CD4-positive, alpha-beta T cell treated with Interleukin-12 subunit alpha and Interleukin-12 subunit beta, for 1 hour (primary cell): ENCODE measurements around the gene AEN.

Experiments used
- DNase-seq: peaks from one replicate; pipeline ENCODE4 v3.0.0-alpha.2; 2020

Gene AEN, protein sequence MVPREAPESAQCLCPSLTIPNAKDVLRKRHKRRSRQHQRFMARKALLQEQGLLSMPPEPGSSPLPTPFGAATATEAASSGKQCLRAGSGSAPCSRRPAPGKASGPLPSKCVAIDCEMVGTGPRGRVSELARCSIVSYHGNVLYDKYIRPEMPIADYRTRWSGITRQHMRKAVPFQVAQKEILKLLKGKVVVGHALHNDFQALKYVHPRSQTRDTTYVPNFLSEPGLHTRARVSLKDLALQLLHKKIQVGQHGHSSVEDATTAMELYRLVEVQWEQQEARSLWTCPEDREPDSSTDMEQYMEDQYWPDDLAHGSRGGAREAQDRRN

GRCh38 chr15:88620995-88621772 lies at the start of gene AEN:
Gene AEN, plus strand, starts transcription at chr15:88621340. Its CDS starts 4,870 bp downstream, at chr15:88626210.
- peak; percentile 97 for DNase-seq

- no peak for DNase-seq
Measured at GRCh38 chr15:88571852-88572259, 49.3 kb upstream of the AEN start.

- DNase-seq: no peak
Measured at GRCh38 chr15:88574077-88574476, 47.1 kb upstream of the AEN start.

DNA sequence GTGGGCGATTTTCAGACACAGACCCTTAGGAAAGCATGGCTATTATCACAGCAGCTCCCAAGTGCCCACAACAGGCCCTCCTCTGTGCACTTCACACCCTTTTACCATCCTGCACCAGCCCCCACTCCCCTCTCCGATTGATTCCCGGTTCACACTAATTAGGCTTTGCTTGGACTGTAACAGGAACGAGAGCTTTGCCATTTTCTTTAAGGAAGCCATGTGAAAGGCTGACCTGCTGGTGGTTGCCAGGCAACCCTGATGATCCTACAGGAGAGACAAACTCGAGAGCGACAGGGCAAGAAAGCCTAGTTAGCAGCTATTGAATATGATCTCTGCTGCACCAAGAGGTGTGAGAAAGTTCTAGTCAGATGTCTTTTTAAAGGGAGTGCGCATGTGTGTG lies 46.5 kb upstream of the AEN start:
- no peak for DNase-seq

GRCh38 chr15:88579322-88579721 lies 41.8 kb upstream of the AEN start:
- no peak for DNase-seq

GRCh38 chr15:88580532-88580931 lies 40.6 kb upstream of the AEN start:
- DNase-seq: no peak

DNA sequence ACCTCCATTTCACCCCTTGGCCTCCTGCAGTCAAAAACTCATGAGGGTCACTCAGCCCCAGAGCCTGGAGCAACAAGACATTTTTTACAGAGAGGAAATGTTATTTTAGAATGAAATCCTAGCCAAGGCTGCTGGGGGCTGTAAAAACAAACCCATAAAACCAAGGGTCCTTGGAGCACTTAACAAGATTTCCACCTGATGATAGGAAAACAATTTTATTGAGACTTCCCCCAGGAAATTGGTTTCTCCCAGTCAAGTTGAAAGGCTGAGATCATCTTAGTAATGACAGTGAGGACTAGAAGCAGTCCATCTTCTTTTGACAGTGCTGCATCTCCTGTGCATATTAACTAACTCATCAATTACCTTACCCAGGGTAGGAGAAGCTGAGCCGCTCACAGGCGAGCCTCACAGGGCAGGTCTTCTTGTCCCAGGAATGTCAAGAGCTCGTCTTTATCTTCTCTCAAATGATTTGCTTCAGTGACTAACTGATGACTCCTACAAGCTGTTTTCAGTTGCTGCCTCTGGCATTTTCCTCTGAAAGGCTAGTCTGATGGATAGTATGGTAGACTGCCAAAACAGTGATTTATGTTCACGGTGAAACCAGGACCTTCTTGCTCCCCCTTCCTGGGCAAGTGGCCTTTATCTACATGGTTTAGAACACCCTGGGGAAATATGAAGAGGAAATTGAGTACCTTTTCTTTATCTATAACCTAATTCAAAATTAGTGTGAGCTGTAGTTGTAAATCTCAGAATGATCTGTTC lies 34.6 kb upstream of the AEN start:
- no peak for DNase-seq

DNA sequence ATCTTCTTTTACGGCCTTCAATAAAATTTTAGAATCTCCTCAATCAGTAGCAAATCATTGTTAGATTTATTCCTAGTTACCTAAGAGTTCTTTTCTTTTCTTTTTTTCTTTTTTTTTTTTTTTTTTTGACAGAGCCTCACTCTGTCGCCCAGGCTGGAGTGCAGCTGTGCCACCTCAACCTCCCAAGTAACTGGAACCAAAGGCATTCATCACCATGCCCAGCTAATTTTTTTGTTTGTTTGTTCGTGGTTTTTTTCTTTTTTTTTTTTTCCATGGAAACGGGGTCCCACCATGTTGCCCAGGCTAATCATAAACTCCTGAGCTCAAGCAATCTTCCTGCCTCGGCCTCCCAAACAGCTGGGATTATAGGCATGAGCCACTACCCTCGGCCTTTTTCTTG lies 30.4 kb upstream of the AEN start:
- DNase-seq: no peak

- no peak for DNase-seq
Measured at GRCh38 chr15:88591384-88591783, 29.8 kb upstream of the AEN start.

DNA sequence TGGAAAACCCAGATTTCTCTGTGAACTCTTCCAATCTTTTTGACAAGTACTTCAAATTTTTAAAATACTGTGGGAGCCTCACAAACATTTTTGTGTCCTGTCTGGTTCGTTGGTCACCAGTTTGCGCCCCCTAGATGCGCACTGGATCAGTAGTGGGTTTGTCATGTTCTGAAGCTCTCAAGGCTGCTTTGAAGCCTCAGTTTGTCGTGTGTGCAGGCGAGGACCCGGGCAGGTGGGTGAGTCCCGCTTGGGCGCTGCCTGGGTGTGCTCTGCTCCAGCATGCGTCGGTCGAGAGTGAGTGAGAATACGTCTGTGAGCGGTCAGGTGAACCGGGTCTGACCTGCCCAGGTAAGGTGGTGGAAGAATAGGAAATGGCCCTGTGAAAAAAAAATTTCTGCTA lies 17.3 kb upstream of the AEN start:
- no peak for DNase-seq

- no peak for DNase-seq
Measured at GRCh38 chr15:88604381-88605188, 16.6 kb upstream of the AEN start.

GRCh38 chr15:88605189-88606069 lies 15.7 kb upstream of the AEN start:
- DNase-seq: no peak

- DNase-seq: no peak
Measured at GRCh38 chr15:88606070-88606794, 14.9 kb upstream of the AEN start.

GRCh38 chr15:88607951-88608350 lies 13.2 kb upstream of the AEN start:
- no peak for DNase-seq

DNA sequence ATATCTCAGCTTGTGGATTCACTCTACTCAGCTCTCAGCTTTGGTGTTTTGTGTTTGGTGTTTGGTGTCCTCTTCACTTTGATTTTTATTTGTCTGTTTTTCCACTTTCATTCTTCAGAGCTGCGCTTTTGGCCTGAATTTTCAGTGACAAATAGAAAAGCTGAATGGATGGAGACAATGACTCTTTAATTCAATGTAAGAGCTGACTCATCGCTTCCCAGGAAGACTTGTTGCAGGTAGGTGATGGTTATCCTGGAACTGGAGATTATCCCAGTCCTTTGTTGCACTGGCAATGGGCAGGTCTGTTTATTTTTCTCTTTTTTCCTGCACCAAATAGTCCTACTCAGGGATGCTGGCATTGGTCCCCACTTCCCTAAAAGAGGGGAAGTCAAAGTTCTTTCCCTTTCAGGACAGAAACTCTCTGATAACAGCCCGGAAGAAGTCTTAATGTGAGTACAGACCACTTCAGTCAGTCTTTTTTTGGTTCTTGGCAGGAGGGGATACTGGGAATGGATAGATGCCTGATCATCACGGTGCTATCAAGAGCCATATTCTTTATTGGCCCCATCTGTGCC lies 12.4 kb upstream of the AEN start:
- DNase-seq: no peak

DNA sequence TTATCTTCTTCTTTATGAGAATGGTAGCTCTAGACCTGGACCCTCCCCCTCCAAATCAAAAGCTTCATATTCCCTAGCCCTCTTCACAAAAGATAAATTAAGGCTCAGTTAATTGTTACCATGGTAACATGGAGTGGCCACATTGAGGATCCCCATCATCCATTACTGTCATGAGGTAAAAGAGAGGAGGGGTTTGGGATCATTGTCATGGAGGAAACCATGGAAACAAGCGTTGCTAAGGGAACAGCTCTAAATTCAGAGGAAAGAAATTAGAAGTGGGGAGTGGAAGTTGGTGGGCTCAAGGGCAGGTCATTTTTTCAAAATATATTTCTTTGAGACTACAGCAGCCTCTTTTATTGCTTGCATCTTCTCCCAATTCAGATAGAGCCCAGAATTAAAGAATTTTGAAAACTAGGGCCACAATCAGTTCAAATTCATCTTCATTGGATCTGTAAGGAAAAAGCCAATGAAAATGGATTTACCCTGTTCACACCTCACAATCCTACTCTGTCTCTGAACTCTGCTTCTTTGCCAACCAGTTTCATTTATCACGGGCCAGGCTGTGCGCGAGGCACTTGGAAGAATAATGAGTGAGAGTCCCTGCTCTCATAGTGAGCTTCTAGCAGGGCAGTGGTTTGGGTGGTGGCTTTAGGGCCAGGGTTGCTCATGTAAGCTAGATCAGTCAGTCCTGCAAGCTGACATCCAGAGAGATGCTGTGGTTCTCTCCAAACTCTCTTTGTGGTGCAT lies 11.6 kb upstream of the AEN start:
- no peak for DNase-seq

DNA sequence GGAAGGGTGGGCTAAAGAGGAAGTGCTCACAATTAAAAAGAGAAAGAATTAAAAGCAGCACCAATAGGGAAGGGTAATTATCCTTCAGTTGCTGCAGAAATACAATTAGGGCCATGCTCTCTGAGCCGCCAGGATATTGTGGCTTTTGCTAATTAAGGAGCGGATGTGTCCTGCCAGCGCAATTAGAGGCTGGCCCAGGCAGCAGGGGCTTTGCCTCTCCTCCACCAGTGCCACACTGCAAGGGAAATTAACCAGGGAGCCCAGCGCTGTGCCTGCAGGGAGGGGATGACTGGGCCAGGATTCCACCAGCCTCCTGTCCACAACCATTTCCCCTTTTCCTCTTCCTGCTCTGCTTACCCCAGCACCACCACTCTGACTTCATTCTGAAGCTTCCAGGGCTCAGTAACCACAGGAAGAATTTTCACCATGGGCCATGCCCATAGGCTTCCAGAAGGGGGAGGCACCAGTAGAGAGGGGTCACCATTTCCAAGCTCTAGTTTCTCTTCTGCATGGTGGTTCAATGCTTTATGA lies 10.4 kb upstream of the AEN start:
- no peak for DNase-seq

DNA sequence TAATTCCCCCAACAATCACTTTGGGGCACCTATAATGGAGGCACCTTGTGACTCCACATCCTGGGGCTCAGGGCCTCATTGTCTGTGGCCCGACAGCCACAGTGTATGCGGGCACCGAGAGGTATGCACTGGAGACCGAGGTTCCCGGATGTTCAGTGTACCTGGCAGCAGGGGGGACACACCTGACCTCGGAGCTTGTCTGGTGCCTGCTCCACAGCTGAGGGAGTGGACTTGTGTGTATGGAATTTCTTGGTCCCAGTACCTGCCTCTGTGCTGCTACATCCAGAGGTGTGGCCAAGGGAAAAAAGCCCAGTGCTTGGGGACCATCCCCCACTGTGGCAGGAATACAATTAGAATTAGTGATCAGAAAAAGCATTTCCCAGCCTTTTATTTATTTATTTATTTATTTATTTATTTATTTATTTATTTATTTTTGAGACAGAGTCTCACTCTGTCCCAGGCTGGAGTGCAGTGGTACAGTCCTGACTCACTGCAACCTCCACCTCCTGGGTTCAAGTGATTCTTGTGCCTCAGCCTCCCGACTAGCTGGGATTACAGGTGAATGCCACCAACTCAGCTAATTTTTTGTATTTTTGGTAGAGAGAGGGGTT lies 8.8 kb upstream of the AEN start:
- DNase-seq: no peak
